Activated T-helper 17 cell treated with anti-CD3 and anti-CD28 coated beads, Interleukin-2, amount 50 U/mL, for 72 hours (primary cell): ENCODE results near the gene ZNF503. TPM values are rescaled to one million over a fixed set of nuclear protein-coding genes. Genes with fewer than 3 reads are reported as not detected.

Experiments used
- ATAC-seq: fragments of 150-1000 bp; cut with Tn5 transposase; replicated peaks from 2 replicates; pipeline ENCODE4 v1.10.0; 2021; ENCODE audit warnings: mild to moderate bottlenecking, moderate library complexity
- H3K27ac Mint-ChIP-seq: one replicate; pipeline ENCODE4 v1.8.0; 2022; ENCODE audit warnings: mixed read lengths
- H3K27me3 Mint-ChIP-seq: one replicate; pipeline ENCODE4 v1.8.0; 2022; ENCODE audit warnings: mixed read lengths
- H3K36me3 Mint-ChIP-seq: one replicate; pipeline ENCODE4 v1.8.0; 2022; ENCODE audit warnings: low read depth, mild to moderate bottlenecking, mixed read lengths
- H3K4me1 Mint-ChIP-seq: one replicate; pipeline ENCODE4 v1.8.0; 2022; ENCODE audit warnings: mixed read lengths
- H3K4me3 Mint-ChIP-seq: one replicate; pipeline ENCODE4 v1.8.0; 2022; ENCODE audit warnings: mild to moderate bottlenecking, mixed read lengths
- H3K9me3 Mint-ChIP-seq: one replicate; pipeline ENCODE4 v1.8.0; 2022; ENCODE audit warnings: mixed read lengths
- total RNA-seq, 2 donors: library from RNA; stranded (reverse); gene quantifications; one replicate each; pipeline ENCODE4 v1.2.3, GENCODE V29; 2022

Gene ZNF503
- total RNA-seq, 2 donors from 2014 or later = 0.13 to 0.30 TPM

DNA sequence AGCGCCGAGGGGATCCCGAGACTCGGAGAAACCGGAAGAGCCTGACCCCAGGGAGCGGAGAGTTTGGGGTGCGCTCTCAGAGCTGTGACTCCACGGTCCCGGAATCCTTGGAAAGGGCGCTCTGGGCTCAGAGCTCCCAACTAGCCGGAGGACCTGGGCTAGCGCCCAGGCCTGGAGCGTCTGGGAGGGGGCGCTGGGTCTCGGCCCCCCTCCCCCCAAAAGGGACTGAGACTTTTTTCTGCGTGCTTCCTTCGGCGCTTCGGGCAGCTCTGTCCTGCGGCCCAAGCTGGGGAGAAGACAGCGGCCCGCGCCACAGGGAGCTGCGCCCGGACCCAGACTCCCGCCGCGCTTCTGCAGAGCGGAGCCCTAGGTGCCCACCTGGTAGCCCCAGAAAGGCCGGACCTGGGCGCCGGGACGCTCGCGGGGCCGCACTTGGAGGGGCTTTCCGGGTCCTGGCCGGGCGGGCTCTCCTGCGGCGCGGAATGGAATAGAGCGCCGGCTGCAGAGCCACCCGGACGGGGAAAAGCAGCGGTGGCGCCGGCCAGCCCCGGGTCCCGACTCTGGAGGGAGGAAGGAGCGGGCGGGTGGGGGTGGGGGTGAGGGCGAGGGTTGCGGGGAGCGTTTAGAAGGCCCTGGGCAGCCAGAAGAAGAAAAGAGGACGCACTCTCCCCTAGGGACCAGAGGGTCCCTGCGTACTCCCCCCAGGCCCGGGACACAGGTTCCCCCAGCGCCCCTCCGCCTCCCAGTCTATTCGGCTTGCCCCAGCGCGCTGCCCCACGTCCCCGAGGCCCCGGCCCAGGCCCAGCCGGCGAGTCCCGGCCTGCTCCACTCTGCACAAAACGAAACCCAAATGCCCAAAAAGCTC lies 4.7 kb downstream of the ZNF503 start:
- no peak for ATAC-seq
- H3K9me3 Mint-ChIP-seq = no peaks in the 10 kb centered on the region
- H3K27ac Mint-ChIP-seq = no peak overlapping the region
- peaks cover 6% of the 10 kb centered on the region for H3K36me3 Mint-ChIP-seq
- H3K4me1 Mint-ChIP-seq = peaks cover 5% of the 10 kb centered on the region
- H3K27me3 Mint-ChIP-seq = peaks cover 35% of the 10 kb centered on the region
- no peak overlapping the region for H3K4me3 Mint-ChIP-seq

DNA sequence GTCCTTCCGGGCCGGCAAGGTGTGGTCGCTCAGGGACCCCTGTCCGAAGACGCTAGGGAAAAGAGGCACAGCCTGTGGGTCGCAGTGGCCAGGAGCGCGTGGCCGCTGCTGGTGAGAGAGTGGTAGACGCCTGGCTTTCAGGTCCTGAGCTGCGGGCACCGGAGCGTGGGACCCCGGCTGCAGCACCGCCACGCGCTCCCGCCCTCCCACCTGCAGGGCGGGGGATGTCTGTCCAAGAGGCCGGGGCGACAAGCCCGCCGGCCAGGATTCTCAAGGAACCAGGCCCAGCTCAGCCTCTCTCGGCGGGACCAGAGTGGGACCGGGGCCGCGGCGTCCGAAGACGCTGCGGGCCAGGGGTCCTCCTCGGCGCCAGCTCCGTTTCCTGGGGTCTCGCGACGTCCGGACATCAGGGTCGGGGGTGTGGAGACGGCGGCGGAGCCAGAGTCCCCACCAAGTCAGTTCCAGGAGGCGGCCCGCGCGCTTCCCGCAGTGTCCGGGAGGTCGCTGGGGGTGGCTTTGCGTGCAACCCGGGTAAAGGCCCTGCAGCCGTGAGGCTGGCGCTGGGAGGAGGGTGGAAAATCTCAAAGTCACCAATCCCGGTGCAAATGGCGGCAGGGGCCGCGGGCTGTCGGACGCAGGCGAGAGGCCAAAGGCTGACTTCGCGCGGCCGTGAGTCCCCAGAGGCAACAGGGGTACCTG lies 5.5 kb downstream of the ZNF503 start:
- peaks cover 5% of the 10 kb centered on the region for H3K36me3 Mint-ChIP-seq
- peaks cover 5% of the 10 kb centered on the region for H3K4me1 Mint-ChIP-seq
- no peak for ATAC-seq

DNA sequence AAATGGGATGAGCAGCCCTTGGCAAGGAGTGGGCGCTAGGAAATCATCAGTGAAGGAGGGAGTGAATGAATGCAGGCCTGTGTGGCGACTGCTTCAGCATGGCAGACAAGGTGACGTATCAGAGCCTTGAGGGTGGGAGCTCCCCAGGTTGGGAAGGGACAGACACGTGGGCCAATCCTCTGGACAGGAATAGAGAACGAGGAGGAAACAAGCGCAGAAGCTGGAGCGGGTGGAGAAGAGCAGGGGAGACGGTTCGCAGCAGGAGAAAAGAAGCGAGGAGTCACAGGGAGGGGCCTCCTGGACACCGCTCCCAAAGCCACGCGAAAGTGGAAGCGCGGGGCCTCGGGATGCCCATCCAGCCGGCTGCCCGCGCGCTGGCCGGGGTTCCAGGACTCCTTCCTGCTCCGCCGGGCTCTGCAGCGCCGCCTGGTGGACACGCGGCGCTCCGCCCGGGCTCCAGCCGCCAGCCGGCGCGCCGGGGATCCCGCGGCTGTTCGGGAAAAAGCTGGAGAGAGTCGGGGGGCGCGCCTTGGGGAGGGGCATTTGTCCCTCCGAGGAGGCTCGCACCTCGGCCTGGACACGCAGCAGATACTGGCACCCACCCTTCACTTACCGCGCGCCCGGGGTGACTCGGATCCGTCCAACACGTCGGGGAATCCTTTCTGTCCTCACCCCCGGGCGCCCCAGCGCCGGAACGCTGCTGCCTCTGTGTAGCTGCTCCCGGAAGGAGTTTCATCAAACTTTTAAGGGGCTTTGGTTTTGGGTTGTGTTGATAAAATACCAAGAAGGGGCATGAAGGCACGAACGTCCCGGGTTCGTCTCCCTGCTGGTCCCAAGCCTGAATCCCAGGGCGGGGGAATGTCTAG lies 6.3 kb downstream of the ZNF503 start:
- Mint-ChIP-seq H3K36me3 (peaks cover 5% of the 10 kb centered on the region), H3K4me3 (peak overlapping the region; percentile 54), H3K4me1 (peaks cover 5% of the 10 kb centered on the region), H3K9me3 (no peaks in the 10 kb centered on the region), H3K27ac (no peak overlapping the region), H3K27me3 (peaks cover 49% of the 10 kb centered on the region)
- ATAC-seq = no peak

More for the DNA sequence above, 5.5 kb downstream of the ZNF503 start:
- H3K27me3 Mint-ChIP-seq = peaks cover 43% of the 10 kb centered on the region
- no peaks in the 10 kb centered on the region for H3K9me3 Mint-ChIP-seq
- H3K27ac Mint-ChIP-seq = no peak overlapping the region
- H3K4me3 Mint-ChIP-seq = no peak overlapping the region

DNA sequence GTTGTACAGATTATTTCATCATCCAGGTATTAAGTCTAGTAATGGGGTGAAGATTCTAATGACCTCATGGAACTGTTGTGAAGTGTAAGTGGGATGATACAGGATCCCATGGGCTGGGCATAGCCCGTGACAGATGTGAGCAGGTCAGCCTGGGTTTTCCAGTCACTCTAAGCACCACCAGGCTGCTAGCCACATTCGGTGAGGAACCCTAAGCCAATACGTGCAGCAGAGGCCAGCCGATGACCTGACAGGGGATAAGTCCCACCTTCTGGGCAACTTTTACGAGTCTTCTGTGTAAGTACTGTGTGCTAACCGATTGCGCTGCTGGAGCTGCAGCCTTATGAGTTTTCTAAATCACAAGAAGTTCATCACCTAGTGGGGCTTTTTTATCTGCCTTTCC lies 7.3 kb downstream of the ZNF503 start:
- Mint-ChIP-seq H3K36me3 (peaks cover 5% of the 10 kb centered on the region), H3K4me3 (peak overlapping the region; percentile 54), H3K27me3 (peaks cover 49% of the 10 kb centered on the region), H3K4me1 (peaks cover 5% of the 10 kb centered on the region), H3K9me3 (no peaks in the 10 kb centered on the region), H3K27ac (no peak overlapping the region)
- ATAC-seq = no peak

DNA sequence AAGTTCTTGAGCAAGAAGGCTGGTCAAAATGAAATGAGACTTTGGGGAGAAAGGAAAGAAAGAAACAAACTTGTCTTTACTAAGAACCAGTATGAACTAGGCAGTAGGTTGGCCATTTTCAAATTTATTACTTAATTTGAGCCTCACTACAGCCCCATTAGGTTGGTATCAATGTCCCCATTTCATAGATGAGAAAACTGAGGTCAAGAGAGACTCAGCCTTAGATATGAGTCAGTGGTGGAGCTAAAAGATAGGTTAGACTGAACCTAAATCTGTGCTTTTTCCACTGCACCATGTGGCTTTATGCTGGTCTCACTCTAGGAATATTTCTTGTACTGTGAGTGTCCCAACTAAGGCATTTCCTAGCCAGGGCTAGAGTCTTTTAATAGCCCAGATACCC lies 8.8 kb downstream of the ZNF503 start:
- ATAC-seq = no peak
- no peak overlapping the region for H3K27ac Mint-ChIP-seq
- H3K9me3 Mint-ChIP-seq = no peaks in the 10 kb centered on the region
- H3K4me3 Mint-ChIP-seq = no peak overlapping the region
- peaks cover 55% of the 10 kb centered on the region for H3K27me3 Mint-ChIP-seq
- H3K4me1 Mint-ChIP-seq = peaks cover 5% of the 10 kb centered on the region
- H3K36me3 Mint-ChIP-seq = peaks cover 5% of the 10 kb centered on the region

DNA sequence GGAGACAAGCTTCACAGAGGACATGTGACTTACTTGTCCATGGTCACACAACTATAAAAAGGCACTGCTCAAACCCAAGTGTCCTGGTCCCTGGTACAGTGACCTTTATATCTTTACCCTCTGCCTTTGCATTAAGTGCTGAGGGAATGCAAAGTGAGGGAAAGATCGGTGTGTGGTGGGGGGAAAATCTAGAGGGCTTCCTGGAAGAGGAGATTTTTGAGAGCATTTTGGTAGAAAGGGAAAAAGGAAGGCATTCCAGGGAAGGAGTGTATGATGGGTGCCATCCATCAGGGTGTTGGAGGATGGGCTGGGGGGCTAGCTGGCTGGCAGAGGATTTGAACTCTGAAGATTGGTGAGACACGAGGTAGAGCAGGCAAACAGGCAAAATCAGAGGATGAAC lies 9.3 kb downstream of the ZNF503 start:
- peaks cover 5% of the 10 kb centered on the region for H3K36me3 Mint-ChIP-seq
- no peaks in the 10 kb centered on the region for H3K9me3 Mint-ChIP-seq
- H3K27me3 Mint-ChIP-seq = peaks cover 57% of the 10 kb centered on the region
- peaks cover 5% of the 10 kb centered on the region for H3K4me1 Mint-ChIP-seq
- ATAC-seq = no peak
- no peak overlapping the region for H3K27ac Mint-ChIP-seq
- no peak overlapping the region for H3K4me3 Mint-ChIP-seq

DNA sequence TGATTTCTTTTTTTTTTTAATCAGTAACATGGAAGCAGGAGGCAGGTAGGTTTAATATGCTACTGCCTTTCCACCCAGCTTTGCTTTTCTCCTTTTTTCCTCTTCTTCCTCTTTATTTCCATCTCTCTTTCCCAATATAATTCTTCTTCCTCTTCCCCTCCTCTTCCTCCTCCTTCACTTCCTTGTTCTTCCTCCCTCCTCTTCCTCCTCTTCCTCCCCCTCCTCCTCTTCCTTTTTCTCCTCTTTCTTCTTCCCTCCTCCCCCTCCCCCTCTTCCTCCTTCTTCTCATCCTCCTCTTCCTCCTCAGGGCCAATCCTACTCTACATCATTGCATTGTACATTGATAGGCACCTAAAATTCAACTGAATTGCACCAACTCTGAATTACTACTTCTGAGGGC lies 11.4 kb downstream of the ZNF503 start:
- Mint-ChIP-seq H3K36me3 (peaks cover 5% of the 10 kb centered on the region), H3K4me3 (no peak overlapping the region), H3K9me3 (peaks cover 10% of the 10 kb centered on the region), H3K27ac (no peak overlapping the region), H3K27me3 (peaks cover 71% of the 10 kb centered on the region), H3K4me1 (peaks cover 5% of the 10 kb centered on the region)
- no peak for ATAC-seq

DNA sequence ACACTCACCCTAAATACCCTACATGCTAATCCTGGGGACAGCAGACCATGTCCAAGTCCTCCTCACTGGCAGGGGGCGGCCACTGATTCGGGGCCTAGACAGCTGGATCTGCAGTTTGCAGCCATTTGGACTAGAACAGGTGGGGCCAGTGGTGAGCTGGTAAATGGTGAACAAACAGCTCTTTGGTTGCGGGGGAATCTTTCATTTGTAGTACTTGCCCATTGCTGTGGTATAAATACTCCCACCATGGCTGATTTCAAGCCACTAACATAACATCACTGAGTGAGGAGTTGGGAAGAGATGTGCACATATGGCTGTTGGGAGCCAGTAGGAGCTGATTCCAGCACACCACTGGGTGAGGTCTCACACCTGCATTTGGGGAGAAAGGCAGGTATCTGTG lies 13.5 kb downstream of the ZNF503 start:
- no peaks in the 10 kb centered on the region for H3K4me1 Mint-ChIP-seq
- H3K27me3 Mint-ChIP-seq = peaks cover 65% of the 10 kb centered on the region
- H3K27ac Mint-ChIP-seq = no peak overlapping the region
- no peaks in the 10 kb centered on the region for H3K36me3 Mint-ChIP-seq
- no peak for ATAC-seq
- no peak overlapping the region for H3K4me3 Mint-ChIP-seq
- peaks cover 10% of the 10 kb centered on the region for H3K9me3 Mint-ChIP-seq

DNA sequence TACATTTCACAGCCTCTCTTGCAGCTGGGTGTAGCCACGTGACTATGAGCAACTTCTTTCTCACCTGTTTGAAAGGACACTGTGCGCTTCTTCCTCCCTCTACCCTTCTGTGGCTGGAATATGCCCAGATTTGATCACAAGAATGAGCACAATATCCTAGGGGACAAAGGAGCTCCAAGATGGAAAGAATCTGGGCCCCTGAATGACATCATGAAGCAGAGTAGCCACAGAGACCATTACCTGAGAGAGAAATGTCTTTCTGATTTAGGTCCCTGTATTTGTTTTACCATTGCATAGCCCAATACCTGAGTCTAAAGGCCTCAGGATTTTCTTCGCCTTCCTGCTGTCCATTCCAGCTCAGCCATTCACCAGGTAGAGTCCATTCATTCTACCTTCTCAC lies 15.4 kb downstream of the ZNF503 start:
- no peak for ATAC-seq
- Mint-ChIP-seq H3K4me1 (no peaks in the 10 kb centered on the region), H3K4me3 (no peak overlapping the region), H3K36me3 (no peaks in the 10 kb centered on the region), H3K9me3 (peaks cover 10% of the 10 kb centered on the region), H3K27ac (no peak overlapping the region), H3K27me3 (peaks cover 53% of the 10 kb centered on the region)

DNA sequence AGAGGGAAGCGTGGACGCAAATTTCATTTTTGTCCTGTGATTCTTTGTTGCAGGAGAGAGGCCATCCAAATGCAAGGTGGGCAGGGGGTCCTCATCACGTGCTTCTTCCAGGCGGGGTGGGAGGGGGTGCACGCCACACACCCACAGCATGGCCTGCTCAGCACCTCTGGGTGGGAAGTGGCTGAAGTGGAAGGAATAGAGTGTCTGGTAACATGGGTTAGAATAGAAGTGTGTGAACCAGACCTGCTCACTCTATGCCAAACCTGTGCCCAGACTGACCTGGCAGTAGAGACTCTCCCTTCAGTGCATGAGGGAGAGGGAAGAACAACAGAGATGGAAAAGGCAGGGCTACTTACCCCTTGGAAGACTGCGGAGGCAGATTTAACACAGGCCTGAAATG lies 21.7 kb downstream of the ZNF503 start:
- Mint-ChIP-seq H3K4me3 (no peak overlapping the region), H3K4me1 (no peaks in the 10 kb centered on the region), H3K27me3 (peaks cover 13% of the 10 kb centered on the region), H3K36me3 (no peaks in the 10 kb centered on the region), H3K27ac (no peak overlapping the region), H3K9me3 (no peaks in the 10 kb centered on the region)
- no peak for ATAC-seq

DNA sequence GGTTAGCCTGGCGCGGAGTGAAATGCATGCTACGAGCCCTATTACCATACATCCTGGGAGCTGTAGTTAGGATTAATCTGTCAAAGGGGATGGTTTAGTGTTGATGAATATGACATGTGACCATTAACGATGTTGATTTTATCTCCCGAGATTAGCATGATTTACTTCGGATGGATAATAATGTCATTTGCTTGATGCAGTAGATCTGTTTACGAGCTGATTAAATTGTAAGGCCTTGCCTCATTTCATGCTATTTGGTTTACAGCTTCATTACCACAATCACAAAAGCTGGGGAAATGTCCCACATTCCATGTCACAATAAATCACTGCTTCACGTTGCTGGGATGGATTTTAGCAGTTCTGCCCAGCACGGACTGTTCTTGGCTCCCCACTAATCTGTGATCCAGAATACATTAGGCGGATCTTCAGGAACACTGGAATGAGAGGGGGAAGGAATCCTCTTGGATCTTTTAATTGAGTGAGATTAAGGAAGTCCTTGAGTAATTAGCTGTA lies 22.3 kb downstream of the ZNF503 start:
- no peak overlapping the region for H3K4me3 Mint-ChIP-seq
- H3K4me1 Mint-ChIP-seq = no peaks in the 10 kb centered on the region
- no peak overlapping the region for H3K27ac Mint-ChIP-seq
- H3K36me3 Mint-ChIP-seq = no peaks in the 10 kb centered on the region
- no peaks in the 10 kb centered on the region for H3K9me3 Mint-ChIP-seq
- no peak for ATAC-seq
- H3K27me3 Mint-ChIP-seq = peaks cover 10% of the 10 kb centered on the region

DNA sequence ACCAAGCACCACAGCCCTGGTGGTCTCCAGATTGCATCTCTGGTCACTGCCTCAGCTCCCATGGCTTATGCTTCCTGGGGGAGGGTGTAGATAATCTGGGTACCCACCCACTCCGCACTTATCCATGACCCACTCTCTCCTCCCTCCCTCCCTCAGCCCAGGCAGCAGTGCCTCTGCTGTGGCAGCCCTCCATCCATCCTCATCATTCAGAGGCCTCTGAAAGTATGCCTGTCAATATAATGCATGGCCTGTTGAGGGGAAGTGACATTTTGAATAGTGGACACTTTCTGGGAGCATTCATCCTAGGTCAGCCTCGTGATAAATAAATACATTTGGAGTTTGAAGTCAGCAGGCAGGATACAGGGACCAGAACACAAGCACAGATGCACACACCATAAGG lies 23.2 kb downstream of the ZNF503 start:
- Mint-ChIP-seq H3K4me3 (no peak overlapping the region), H3K9me3 (no peaks in the 10 kb centered on the region), H3K36me3 (no peaks in the 10 kb centered on the region), H3K27me3 (peaks cover 4% of the 10 kb centered on the region), H3K4me1 (no peaks in the 10 kb centered on the region), H3K27ac (no peak overlapping the region)
- no peak for ATAC-seq

DNA sequence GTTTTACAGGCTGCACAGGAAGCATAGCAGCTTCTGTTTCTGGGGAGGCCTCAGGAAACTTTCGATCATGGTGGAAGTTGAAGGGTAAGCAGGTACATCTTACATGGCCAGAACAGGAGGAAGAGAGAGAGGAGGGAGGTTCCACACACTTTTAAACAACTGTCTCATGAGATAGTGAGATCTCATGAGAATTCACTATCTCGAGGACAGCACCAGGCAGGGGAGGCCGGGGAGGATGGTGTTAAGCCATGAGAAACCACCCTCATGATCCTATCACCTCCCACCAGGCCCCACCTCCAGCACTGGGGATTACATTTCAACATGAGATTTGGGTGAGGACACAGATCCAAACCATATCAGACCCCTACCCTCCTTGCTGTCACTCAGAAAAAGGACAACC lies 23.7 kb downstream of the ZNF503 start:
- H3K4me1 Mint-ChIP-seq = no peaks in the 10 kb centered on the region
- H3K9me3 Mint-ChIP-seq = no peaks in the 10 kb centered on the region
- H3K4me3 Mint-ChIP-seq = no peak overlapping the region
- H3K27ac Mint-ChIP-seq = no peak overlapping the region
- no peaks in the 10 kb centered on the region for H3K36me3 Mint-ChIP-seq
- H3K27me3 Mint-ChIP-seq = peaks cover 2% of the 10 kb centered on the region
- ATAC-seq = no peak

DNA sequence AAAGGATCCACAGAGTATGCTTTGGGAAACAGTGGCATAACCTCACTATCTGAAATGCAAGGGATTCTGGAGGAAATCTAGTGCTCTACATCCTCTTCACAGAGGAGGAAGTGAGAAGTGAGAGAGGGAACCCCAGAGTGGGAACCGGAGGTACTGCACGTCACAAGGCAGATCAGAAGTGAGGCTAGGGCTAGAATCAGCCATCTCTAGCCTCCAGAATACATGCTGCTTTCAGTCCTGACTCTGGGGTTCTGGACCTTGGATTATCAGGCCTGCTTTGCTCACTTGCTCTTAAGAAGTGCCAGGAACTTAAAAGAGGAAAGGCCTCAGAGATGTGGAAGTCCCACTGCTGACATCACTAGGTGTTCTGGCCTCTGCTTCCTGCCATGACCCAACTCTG lies 25.7 kb downstream of the ZNF503 start:
- Mint-ChIP-seq H3K9me3 (no peaks in the 10 kb centered on the region), H3K4me3 (no peak overlapping the region), H3K27me3 (no peaks in the 10 kb centered on the region), H3K36me3 (no peaks in the 10 kb centered on the region), H3K4me1 (no peaks in the 10 kb centered on the region), H3K27ac (no peak overlapping the region)
- no peak for ATAC-seq
